ENCODE results near the gene AGAP1. TPM values are rescaled to one million over a fixed set of nuclear protein-coding genes. Genes with fewer than 3 reads are reported as not detected.
A peak's percentile ranks its signal among the peaks of the same experiment; 100 is the strongest.

The AGAP1 gene
- total and polyA plus RNA-seq, 10 donors: 1.1 to 26.6 (median 11.3) TPM

DNA sequence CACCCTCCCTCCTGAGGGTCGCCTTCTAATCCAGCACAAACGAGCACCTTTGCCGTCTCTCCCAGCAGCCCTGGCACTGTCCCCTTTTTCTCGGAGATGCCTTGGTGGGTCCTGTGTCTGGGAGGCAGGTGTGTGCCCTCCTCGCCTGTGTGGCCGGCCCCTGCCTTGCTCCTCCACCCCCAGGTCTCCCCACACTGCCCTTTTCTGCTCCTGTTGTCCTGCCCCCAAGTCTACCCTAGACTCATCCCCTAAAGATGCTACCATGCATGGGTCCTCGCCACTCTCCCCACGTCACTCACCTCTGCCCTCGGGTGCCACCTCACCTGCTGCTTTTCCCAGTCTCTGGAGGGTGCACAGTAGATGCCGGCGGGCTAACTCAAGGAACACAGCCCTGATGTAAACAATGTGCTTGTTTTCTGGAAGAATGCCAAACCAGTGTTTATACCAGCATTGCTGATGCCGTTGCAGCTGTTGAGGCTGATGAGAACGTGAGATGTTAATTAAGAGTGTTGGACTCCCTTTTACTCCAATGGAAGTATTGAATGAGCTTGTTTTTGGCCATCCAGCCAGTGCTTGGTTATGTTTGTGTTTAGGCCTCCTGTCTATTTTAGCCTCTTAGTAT is 223.1 kb downstream of the AGAP1 start:
- Histone ChIP-seq H3K27ac (no peak overlapping the region), H3K9me3 (no peaks in the 10 kb centered on the region), H3K4me1 (no peaks in the 10 kb centered on the region), H3K4me3 (no peak overlapping the region), H3K27me3 (replicated peaks in 1 of 7) (no peaks in the 10 kb centered on the region), H3K36me3 (no peaks in the 10 kb centered on the region)
- no peak for TF ChIP-seq CTCF (IDR thresholded peaks at IDR 0.05 in 8 of 11, conservative IDR thresholded peaks at IDR 0.05 in 3 of 11)
- no peak for TF ChIP-seq POLR2A (IDR thresholded peaks at IDR 0.05)
- TF ChIP-seq POLR2AphosphoS5 (IDR thresholded peaks at IDR 0.05): no peak
- WGBS, 5 donors: 71 to 90% (median 84%) methylated on average over 13 of the region's 13 CpGs
- intact Hi-C loops (cut with DNase I; ENCODE audit: low total_unique reads): no loop called here
- peak; percentile 17 for DNase-seq

DNA sequence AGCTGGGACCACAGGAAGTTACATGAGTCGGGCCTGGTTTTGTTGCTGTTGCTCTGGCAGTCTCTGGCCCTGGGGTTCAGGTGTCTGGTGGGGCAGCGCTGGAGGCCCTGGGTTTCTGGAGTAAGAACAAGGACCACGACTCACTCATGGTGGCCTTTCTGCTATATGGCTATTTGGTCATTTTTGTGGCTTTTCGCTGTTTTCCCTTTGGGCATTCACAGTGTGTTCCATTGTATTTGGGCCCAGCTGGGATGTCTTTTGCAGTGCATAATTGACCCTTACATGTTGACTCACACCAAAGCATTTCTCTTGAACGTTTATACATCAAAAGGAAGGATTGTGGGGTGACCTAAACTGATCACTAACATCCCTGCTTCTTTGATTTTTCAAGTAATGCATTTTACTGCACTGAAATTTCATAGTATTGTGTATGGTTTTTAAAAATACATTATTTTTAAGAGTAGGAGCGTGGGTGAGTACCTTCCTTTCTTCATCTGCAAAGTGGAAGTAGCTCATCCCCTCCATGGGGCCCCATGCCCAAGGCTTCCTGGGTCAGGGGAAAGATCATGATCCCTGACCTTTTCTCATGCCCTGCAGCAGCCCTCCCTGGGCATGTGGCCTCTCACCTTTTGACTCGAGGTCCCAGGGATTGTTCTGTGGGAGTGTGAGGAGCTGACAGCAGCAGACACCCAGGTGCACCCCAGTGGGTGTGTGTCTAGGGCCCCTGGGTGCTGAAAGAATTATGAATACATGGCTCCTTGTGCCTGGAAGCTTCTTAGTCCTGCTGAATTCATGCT is 225.5 kb downstream of the AGAP1 start:
- WGBS, 5 donors: 74 to 83% (median 77%) methylated on average over 7 of the region's 7 CpGs
- Histone ChIP-seq H3K4me3 (no peak overlapping the region), H3K27ac (no peak overlapping the region), H3K9me3 (no peaks in the 10 kb centered on the region), H3K27me3 (replicated peaks in 1 of 7) (no peaks in the 10 kb centered on the region), H3K4me1 (no peaks in the 10 kb centered on the region), H3K36me3 (no peaks in the 10 kb centered on the region)
- peak; percentile 58 for DNase-seq
- intact Hi-C loops (cut with DNase I; ENCODE audit: low total_unique reads): no loop called here
- TF ChIP-seq POLR2AphosphoS5 (IDR thresholded peaks at IDR 0.05) (no peak), CTCF (IDR thresholded peaks at IDR 0.05 in 8 of 11, conservative IDR thresholded peaks at IDR 0.05 in 3 of 11) (no peak), POLR2A (IDR thresholded peaks at IDR 0.05) (no peak)

DNA sequence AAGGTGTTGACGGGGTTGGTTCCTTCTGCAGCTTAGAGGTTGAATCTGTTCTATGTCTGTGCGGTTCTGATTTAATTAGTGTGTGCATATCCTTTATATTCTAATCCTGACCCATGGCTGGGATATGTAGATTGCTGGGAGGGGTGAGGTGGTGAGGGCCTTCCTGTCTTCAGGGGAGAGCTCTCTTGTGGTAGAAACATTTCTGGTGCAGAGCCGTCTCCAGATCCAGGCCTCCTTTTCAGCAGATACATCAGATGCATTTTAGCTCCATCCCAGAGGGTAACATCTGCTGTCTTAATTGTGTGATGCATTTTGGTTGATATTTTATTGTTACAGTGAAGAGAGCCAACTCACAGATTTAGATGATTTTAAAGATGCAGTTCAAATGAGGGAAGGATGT is 227.8 kb downstream of the AGAP1 start:
- H3K9me3 ChIP-seq: no peaks in the 10 kb centered on the region
- H3K36me3 ChIP-seq: no peaks in the 10 kb centered on the region
- no peak overlapping the region for H3K4me3 ChIP-seq
- intact Hi-C loops (cut with DNase I; ENCODE audit: low total_unique reads): no loop called here
- H3K27ac ChIP-seq: no peak overlapping the region
- no peak for DNase-seq
- no peaks in the 10 kb centered on the region for H3K4me1 ChIP-seq
- TF ChIP-seq CTCF (IDR thresholded peaks at IDR 0.05 in 8 of 11, conservative IDR thresholded peaks at IDR 0.05 in 3 of 11) (no peak), POLR2AphosphoS5 (IDR thresholded peaks at IDR 0.05) (no peak), POLR2A (IDR thresholded peaks at IDR 0.05) (no peak)
- WGBS, 5 donors: 87 to 92% (median 92%) methylated on average over 3 of the region's 3 CpGs
- no peaks in the 10 kb centered on the region for H3K27me3 ChIP-seq (replicated peaks in 1 of 7)

DNA sequence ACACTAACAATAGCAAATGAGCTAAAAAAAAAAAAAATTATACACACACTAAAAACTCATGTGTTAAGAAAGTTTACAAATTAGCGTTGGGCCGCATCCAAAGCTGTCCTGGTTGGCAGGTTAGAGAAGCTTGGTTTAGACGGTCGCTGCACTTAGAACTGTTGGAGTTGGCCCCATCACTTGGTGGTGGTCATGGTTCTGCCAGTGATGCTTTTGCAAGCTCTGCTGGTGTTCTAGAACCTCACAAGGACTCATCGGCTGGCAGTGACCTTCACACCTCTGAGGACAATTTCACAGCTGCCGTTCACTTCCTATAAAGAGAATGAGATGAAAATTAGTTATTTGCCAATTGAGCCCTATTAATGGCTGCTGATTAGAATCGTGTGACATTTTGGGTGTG is 229.0 kb downstream of the AGAP1 start:
- H3K36me3 ChIP-seq: no peaks in the 10 kb centered on the region
- no peaks in the 10 kb centered on the region for H3K4me1 ChIP-seq
- peak; percentile 21 for DNase-seq
- no peaks in the 10 kb centered on the region for H3K9me3 ChIP-seq
- H3K4me3 ChIP-seq: no peak overlapping the region
- intact Hi-C loops (cut with DNase I; ENCODE audit: low total_unique reads): no loop called here
- no peak for TF ChIP-seq POLR2A (IDR thresholded peaks at IDR 0.05)
- no peak for TF ChIP-seq POLR2AphosphoS5 (IDR thresholded peaks at IDR 0.05)
- TF ChIP-seq CTCF (IDR thresholded peaks at IDR 0.05 in 8 of 11, conservative IDR thresholded peaks at IDR 0.05 in 3 of 11): no peak
- no peak overlapping the region for H3K27ac ChIP-seq
- H3K27me3 ChIP-seq (replicated peaks in 1 of 7): no peaks in the 10 kb centered on the region
- WGBS, 5 donors: 84 to 92% (median 89%) methylated on average over 7 of the region's 7 CpGs

Measured in spleen (tissue), 11 donors.